HG03575 (cell line): Measurements from ENCODE around the gene ADGRB3.
"Not testable (repeated sequence)": the region's sequence is repeated elsewhere in the genome, so short reads cannot be mapped to it uniquely, and the experiment has no call there.

Experiments
- ATAC-seq: cut with Tn5 transposase; IDR thresholded peaks from one replicate; pipeline ENCODE4 v1.9.1; 2021; ENCODE audit not compliant: unreplicated experiment, insufficient number of reproducible peaks, low FRiP score; ENCODE audit errors: extremely low read depth

The ADGRB3 gene

DNA sequence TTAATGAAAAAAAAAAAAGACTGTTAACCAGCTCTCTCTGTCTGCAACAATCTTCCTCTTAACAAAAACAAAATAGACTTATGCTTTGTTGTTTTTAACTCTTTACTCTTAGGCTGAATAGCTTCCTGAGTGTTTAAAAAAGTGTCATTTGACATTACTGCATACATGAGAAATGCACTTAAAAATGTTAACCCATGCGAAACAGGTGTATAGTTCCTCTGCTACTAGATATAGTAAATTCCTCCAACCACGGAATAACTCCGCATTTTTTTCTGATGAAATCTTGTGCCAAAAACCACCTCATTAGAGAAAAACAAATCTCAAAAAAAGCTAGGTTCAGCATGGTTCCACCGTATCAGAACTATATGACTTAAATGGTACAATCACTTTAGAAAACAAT is 426.0 kb downstream of the ADGRB3 start:
- ATAC-seq, result no peak

DNA sequence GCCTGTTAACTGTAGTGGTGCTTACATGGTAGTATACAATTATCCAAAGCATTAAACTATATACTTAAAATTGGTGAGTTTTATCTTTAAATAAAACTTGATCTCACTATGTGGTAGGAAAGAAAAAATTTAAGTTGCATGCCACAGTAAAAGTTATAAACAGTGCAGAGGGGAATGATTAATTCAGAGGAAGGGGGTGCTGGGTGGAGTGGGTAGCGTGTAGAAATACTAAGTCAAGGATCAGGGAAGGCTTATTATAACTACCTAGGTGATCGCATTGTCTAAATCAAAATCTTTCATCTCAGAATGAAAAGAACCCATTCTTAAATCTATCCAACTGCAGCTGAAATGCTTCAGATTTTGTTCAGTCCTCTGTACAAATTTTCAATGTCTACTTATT is 428.3 kb downstream of the ADGRB3 start:
- ATAC-seq, result no peak

DNA sequence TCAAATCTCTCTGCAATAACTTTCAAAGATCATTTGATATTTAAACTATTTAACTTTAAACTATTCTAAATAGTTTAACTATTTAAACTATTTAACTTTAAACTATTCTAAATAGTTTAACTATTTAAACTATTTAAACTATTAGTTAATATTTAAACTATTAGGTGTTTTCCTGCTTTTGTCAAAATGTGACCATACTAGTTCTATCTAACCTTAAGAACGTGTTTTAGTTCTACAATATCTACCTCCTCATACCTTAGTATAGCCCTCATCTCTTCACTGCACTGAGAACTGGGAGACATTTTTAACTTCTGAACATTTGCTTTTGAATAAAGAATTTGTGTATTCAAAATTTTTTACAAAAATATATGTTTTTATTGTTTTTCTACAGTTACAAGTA is 429.1 kb downstream of the ADGRB3 start:
- ATAC-seq, result no peak

DNA sequence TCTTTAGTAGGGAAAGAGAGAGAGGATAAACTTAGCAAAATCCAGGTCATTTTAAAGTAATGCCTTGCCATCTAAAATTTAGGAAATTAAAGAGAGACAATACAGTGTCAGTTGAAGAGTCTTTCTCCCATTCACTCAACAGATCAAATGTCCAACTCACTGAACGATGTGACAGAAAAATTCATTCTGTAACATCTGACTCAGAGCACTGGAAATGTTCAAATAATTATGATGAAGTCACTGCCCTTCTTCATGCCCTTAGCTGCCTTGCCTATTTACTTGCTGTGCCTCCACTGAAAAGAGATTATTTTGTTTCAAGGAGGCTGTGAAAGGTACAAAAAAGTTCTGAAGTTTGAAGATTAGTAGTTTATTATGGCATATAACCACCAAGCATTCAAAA is 434.8 kb downstream of the ADGRB3 start:
- no peak for ATAC-seq

DNA sequence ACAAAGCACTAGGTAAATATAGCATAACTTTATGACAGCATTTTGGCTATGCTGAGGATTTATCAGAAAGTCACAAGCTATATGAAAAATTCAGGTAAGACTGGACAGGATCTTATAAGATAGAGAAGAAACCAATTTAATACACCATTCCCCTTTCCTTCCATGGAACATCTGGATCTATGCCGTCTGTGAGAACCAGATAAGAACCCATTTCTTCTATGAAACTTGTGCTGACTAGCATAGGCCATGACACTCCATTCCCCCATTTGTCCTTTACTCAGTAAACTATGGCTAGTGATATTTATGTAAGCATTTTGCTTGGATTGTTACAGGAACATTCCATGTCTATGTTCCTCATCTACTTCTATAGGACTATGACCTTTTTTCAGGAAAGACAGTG is 437.7 kb downstream of the ADGRB3 start:
- ATAC-seq, result no peak

DNA sequence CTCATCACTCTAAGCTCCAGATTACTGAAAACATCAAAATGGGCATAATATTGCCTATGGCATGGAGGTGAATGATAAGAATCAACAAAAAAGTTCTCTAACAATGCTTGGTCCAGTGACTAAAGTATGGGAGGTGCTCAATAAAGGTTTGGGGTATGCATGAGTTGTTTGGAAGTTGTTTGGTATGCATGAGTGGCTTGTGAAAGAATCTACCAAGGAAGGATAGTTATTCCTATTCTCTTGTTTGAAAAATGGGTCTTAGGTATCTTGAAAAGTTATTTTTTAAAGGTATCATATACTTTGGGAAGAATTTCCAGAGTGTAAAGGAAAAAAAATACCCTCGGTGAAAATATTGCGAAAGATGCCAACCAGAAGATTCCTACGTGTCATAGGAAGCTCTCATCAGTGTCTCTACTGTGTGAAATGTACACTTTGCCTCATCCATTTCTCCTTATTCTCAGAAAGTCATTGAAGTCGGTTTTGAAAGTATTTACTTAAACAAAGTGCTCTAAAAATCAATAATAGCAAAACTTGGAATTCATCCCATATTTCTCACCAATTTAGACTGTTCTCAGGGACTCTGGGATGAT is 449.8 kb downstream of the ADGRB3 start:
- ATAC-seq, result no peak

DNA sequence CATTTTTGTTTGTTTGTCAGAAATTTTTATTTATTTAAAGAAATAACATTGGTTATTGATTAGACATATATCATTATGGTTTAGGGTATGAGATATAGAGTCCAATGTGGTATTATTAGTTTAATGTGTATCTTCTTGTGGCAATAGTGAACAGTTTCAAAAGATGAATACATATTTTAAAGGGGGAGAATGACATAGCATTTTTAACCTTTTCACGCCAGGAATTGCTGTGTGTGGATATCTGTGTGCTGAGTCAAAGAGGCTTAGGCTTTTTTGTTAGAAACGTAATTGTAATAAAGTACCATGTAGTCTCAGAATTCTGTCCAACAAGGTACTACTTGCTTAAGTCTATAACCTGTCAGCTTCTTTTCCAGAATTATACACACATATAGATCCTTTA is 451.6 kb downstream of the ADGRB3 start:
- ATAC-seq, result no peak

DNA sequence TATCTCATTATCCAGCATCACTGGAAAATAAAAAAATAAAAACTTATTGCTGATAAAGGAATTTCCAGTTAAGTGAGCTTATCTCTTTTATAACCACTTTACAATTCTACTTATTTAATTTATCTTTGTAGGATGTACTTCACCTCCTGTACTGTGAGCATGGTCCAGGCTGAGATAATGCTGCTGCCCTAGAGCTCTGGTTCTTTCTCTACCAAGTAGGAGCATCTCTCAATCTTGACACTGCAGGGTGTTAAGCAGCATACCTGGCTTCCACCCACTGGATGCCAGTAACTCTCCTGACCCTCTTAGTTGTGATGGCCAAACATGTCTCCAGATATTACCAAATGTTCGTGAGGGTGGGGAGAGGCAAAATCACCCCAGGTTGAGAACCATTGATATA is 454.5 kb downstream of the ADGRB3 start:
- ATAC-seq, result no peak

DNA sequence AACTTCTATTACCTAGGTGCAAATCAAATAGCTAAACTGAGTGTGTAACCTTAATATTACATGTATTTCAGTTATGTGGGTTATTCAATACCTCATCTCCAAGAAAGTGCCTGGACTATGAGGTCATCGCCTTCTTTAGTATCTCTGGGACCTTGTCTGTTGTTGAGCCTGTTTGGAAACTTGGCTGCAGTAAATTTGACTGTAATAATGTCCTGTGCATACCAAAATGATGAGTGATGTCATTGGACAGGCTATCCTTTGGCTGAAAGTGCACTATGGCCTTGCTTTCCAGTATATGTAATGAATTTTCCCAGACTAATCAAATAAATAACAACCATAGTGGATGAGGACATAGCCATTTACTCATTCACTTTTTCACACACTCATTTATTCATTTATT is 455.1 kb downstream of the ADGRB3 start:
- ATAC-seq, result no peak

DNA sequence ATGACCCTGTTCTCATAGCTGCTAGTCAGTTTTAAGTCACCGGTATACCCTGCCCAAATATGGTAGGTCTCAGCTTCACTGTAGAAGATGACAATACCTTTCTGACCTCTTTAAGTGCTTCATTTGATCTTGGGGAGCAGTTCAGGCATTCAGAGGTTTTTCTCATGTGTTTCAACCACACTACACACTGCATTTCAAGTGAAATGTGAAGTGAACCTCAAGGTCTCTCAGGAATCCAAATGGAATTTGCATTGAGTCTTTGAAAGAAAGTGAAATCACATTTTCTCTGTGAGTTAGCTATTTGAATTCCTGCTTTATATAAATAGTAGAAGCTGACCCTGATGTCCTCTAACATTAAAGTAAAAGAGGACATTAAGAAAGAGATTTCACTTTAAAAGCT is 461.6 kb downstream of the ADGRB3 start:
- ATAC-seq, result no peak

DNA sequence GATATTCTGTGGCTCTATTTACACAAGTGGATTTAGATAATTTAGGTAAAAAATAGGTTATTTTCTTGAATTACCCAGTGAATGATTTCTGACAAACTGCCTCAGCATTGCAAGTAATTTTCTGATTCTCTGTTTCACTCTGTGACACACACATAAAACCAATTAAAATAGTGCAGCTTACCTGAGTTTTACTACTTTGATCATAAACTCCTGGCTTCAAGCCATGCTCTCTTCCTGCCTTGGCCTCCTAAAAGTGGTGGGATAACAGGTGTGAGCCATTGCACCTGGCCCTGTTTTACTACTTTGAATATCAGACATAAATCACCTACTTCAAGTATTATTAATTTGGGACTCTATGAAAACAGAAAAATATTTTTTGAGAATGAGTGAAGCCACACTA is 462.9 kb downstream of the ADGRB3 start:
- ATAC-seq, result no peak

DNA sequence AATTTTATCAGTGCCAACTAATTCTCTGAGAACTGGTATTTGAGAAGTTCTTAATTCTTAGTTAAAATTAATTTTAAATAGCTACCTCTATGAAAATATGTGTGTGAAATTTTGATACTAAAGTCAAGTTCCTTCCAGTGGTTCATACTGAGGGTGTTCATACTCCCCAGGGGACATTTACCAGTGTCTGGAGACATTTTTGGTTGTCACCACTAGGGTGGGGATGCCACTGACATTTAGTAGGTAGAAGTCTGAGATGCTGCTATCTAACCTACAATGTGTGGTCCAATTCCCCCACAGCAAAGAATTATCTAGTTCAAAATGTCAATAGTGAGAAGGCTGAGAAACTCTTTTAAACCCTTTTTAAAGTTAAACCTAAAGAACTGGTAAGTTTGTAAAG is 463.8 kb downstream of the ADGRB3 start:
- ATAC-seq, result no peak

DNA sequence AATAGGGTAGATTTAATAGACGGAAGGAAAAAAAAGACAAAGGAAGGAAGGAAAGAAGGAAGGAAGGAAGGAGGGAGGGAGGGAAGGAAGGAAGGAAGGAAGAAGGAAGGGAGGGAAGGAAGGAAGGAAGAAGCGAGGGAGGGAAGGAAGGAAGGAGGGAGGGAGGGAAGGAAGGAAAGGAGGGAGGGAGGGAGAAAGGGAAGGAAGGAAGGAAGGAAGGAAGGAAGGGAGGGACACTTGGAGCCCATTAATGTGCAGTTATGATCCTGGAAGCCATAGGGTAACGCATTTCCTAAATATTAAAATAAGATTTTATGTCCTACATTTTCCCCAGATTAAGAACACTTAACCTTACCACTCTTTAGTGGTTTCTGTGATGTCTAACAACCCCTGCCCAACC is 465.7 kb downstream of the ADGRB3 start:
- no peak for ATAC-seq

DNA sequence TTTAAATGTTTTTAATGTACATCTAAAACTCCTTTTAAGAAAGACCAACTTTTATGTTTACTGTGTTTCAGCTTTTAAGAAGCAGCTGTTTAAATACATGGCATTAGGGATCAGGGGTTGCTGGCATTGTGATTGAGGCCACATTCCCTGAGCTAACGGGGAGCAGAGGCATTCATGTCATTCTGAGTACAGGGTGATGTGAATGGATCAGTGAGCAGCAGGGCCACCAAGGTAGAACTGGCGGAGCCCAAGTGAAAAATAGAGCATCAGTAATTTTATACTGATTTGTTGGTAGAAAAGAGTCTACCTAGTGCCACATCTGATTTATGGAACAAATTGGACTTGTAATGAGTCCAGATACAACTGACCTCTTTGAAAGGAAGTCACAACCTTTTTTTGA is 467.3 kb downstream of the ADGRB3 start:
- no peak for ATAC-seq

DNA sequence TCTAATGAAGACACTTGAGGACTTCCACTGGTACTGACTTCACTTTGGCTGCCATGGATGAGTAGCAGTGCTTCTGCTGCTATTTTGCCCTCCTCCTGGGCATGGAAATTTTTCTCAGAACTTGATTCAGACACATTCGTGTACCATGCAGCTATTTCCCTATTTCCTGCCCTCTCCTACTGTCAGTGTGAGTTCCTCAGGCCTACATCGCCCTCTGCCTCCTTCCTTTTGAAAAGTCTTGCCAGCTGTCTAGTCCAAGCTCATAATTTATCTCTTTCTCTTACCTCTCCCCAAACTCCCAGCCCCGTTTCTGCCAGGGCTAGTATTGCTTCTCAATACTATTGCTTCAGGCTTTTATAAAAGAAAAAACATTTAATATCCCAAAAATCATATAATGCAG is 470.2 kb downstream of the ADGRB3 start:
- ATAC-seq, result no peak

DNA sequence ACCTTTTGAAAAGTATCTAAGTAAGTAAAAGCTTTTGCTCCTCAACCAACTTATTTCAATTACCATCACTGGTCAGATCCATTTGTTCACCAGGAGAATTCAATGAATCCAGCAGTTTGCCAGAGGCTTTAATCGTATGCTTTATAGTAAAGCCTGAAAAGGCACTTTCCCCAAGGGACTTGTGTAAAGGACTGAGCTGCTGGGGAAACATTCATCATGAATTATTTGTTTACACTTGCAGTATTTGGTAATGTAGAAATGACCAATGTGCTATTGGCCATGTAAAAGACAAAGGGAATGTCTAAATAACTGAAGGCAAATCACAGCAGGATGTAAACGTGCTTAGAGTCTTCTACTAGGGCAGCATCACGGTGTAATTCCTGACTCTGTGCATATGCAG is 471.4 kb downstream of the ADGRB3 start:
- ATAC-seq, result no peak

DNA sequence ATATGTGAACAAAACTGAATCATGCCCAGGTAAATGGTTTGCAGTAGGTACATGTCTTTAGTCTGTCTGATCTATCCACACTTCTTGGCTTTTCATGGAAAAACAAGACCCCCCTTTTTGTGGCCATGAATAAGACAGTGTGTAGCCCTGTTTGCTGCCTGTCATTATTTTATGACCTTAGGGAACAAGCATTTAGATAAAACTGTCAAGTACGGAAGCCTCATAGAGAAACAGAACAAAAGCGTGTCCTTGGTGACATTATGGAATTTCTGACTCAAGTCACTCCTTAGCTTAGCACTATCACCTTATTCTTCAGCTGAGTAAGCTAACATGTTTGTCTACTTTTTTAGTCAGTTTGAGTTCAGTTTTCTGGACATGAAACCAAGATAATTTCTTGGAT is 476.2 kb downstream of the ADGRB3 start:
- no peak for ATAC-seq

DNA sequence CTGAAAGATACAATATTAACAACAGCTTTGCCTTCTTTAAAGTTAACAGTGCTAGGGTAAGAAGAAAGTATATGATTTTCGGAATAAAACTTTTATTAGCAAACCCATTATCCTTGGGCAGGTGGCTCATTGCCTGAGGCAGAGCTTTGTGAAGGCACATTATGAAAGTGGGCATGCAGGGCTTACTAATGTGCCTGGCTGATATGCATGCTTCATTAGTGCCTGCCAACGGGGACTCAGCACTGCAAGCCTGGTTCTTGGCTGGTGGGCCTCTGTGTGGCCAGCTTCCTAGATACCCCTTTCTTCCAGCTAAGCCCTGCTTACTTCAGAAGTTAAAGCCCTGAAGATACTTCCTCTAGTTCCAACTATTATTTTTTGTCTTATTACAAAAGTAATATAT is 481.6 kb downstream of the ADGRB3 start:
- no peak for ATAC-seq

DNA sequence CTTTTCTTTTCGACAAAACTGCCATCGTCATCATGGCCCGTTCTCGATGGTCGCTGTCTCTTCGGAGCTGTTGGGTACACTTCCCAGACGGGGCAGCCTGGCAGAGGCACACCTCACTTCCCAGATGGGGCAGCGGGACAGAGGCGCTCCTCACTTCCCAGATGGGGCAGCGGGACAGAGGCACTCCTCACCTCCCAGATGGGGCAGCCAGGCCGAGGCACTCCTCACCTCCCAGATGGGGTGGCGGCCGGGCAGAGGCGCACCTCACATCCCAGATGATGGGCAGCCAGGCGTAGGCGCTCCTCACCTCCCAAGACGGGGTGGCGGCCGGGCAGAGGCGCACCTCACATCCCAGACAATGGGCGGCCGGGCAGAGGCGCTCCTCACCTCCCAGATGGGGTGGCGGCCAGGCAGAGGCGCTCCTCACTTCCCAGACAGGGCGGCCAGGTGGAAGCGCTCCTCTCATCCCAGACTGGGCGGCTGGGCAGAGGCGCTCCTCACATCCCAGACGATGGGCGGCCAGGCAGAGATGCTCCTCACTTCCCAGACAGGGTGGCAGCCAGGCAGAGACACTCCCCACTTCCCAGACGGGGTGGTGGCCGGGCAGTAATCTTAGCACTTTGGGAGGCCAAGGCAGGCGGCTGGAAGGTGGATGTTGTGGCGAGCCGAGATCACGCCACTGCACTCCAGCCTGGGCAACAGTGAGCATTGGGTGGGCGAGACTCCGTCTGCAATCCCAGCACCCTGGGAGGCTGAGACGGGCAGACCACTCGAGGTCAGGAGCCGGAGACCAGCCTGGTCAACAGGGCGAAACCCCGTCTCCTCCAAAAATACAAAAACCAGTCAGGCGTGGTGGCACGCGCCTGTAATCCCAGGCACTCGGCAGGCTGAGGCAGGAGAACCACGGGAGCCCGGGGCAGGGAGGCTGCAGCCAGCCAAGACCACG is 486.7 kb downstream of the ADGRB3 start:
- ATAC-seq, result not testable (repeated sequence)

DNA sequence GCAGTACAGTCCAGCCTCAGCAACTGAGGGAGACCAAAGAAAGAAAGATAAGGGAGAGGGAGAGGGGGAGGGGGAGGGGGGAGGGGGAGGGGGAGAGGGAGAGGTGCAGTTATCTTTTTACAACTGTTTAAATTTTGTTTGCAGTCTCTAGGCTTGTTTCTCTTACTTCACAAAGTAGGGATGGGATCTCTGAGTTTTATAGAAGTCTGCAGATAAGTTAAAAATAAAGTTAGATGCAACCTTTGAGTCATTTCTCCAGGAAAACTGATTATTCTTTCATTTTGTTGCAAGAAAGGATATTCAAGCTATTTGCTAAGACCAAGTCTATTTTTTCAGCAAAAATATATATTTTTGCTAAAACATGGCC is 487.3 kb downstream of the ADGRB3 start:
- ATAC-seq, result no peak

DNA sequence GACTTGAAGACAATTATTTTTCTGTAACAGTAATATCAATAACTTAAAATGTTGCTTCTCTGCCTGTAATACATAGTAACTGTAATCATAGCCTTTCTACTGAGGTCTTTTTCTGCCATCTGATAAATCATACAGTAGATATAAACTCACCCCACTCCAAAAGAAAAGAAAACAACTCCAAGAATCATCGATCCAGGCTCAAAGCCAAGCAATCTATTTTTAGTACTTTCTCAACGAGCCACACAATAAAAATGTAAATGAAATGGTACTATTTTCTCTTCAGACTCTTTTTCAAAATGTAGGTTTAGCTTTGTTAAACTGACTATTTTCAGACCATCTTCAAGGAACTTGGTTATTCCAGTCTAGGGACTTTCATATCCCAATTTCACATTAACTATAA is 493.3 kb downstream of the ADGRB3 start:
- ATAC-seq, result no peak
